Measurements from ENCODE around the gene GABRA4. TPM values are rescaled to one million over a fixed set of nuclear protein-coding genes. Genes with fewer than 3 reads are reported as not detected.

Gene GABRA4
- total RNA-seq, result under 1 TPM in 3 of 4 donors, not detected in 1; 0.14 to 0.36 (median 0.28) TPM
- under 1 TPM in 1 of 3 donors, not detected in 2; 0.09 TPM for polyA plus RNA-seq

DNA sequence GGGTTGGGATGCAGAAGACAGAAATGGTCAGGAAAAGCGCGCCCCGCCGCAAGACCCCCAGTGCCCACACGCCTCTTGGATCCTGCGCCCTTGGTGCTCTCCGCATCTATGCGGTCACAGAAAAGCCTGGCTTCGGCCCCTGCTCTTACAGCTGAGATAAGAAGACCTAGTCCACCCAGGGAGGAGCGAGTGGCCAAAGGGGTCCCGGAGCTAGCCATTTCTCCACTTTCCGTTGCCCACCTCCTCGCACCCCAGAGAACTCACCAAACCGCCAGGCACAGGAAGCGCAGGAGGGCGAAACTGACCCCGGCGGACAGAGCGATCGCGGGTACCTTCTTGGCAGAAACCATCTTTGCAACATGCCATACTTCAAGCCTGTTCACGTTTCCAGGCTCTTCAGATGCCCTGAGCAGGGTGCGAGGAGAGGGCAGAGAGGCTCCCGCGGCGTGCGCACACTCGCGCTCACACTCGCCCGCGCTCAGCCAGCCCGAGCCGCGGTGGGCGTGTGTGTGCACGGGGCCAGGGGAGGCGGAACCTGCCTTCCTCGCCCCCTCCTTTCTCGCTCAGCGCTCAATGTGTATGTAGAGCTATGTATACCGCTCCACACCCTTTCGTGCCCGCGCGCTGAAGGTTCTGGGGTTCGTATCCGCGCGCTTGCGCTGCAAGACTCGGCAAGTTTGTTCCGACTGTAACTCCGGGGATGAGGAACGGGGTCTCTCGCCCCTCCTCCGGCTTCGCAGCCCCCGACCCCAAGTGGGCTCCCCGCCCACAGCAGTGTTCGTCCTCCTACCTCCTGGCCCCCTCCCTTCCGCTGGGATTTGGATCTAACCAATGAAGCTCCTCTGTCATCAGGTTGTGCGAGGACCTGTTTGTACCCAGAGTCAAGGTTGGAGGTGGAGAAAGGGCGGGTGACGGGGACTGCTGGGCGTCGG, at the start of gene GABRA4:
TSS of gene GABRA4 (minus strand) at position 507 of the 932 bp plus-strand sequence. CDS start at position 350, 157 bp downstream.
- Histone ChIP-seq H3K9me3 (no peaks in the 10 kb centered on the region), H3K4me1 (peaks cover 0 to 12% (median 10%) of the 10 kb centered on the region in 4 donors), H3K27ac (no peak within 1 kb of the TSS), H3K36me3 (no peaks in the 10 kb centered on the region), H3K4me3 (peak within 1 kb of the TSS in 3 of 4 donors; percentile 12 to 30 (median 24)), H3K27me3 (peaks cover 0 to 31% (median 8%) of the 10 kb centered on the region in 3 donors)
- 4% methylated on average over 67 of the region's 67 CpGs for WGBS, 2 donors
- no peak for TF ChIP-seq POLR2AphosphoS5 (IDR thresholded peaks at IDR 0.05)
- DNase-seq, result no peak
- intact Hi-C loops (cut with DNase I), result no loop called here

DNA sequence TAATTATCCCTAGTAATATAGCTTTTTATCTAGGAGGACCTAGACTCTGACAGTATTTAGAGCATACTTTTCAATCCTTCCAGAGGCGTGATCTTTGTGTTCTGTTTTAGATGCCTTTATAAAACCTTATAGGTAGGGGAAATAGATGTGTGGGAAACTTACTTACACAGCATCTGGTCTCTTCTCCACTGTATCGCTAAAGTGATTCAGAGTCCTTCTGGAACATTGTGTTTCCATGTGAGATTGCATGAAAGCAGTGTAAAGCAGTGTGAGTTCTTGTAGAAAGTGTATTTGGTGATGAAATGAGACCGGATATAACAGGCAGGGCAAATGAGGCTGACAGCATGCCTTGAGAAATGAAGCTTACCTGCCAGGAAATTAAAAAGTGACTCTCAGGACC, 47.4 kb upstream of the GABRA4 start:
- intact Hi-C loops (cut with DNase I), result no loop called here
- Histone ChIP-seq H3K4me3 (no peak overlapping the region), H3K27me3 (no peaks in the 10 kb centered on the region), H3K9me3 (no peaks in the 10 kb centered on the region), H3K36me3 (no peaks in the 10 kb centered on the region), H3K4me1 (no peaks in the 10 kb centered on the region), H3K27ac (no peak overlapping the region)
- 92% methylated on average over 3 of the region's 3 CpGs for WGBS, 2 donors
- TF ChIP-seq EP300 (IDR thresholded peaks at IDR 0.05), result no peak
- no peak for TF ChIP-seq POLR2AphosphoS5 (IDR thresholded peaks at IDR 0.05)
- TF ChIP-seq, protein P1, sequence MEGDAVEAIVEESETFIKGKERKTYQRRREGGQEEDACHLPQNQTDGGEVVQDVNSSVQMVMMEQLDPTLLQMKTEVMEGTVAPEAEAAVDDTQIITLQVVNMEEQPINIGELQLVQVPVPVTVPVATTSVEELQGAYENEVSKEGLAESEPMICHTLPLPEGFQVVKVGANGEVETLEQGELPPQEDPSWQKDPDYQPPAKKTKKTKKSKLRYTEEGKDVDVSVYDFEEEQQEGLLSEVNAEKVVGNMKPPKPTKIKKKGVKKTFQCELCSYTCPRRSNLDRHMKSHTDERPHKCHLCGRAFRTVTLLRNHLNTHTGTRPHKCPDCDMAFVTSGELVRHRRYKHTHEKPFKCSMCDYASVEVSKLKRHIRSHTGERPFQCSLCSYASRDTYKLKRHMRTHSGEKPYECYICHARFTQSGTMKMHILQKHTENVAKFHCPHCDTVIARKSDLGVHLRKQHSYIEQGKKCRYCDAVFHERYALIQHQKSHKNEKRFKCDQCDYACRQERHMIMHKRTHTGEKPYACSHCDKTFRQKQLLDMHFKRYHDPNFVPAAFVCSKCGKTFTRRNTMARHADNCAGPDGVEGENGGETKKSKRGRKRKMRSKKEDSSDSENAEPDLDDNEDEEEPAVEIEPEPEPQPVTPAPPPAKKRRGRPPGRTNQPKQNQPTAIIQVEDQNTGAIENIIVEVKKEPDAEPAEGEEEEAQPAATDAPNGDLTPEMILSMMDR (IDR thresholded peaks at IDR 0.05), result no peak
- TF ChIP-seq POLR2A (IDR thresholded peaks at IDR 0.05), result no peak
- DNase-seq, result no peak

DNA sequence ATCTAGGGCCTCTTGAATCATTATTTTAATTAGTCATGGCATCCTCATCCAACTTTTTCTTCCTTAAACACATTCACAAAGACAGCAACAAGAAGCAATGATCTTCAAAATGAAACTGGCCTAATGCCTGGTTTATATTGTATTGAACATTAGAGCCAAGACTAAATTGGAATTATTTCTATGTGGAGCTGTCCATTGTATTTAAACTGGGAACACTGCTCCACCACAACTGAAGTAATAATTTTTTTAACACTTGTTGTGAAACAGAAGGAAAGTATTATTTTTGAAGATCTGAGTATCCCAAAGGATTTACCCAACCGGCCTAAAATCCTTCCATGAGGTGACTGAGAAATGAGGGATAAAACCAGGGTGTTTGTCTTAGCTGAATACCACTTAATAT, 44.9 kb upstream of the GABRA4 start:
- H3K36me3 ChIP-seq, result no peaks in the 10 kb centered on the region
- no peak for DNase-seq
- H3K27ac ChIP-seq, result no peak overlapping the region
- no peaks in the 10 kb centered on the region for H3K9me3 ChIP-seq
- no peak for TF ChIP-seq POLR2AphosphoS5 (IDR thresholded peaks at IDR 0.05)
- TF ChIP-seq, protein P1 (IDR thresholded peaks at IDR 0.05), result no peak
- no peak for TF ChIP-seq EP300 (IDR thresholded peaks at IDR 0.05)
- TF ChIP-seq POLR2A (IDR thresholded peaks at IDR 0.05), result no peak
- no peaks in the 10 kb centered on the region for H3K4me1 ChIP-seq
- intact Hi-C loops (cut with DNase I), result no loop called here
- no peak overlapping the region for H3K4me3 ChIP-seq
- 83 to 95% methylated on average over 1 of the region's 1 CpG for WGBS, 2 donors
- no peaks in the 10 kb centered on the region for H3K27me3 ChIP-seq

DNA sequence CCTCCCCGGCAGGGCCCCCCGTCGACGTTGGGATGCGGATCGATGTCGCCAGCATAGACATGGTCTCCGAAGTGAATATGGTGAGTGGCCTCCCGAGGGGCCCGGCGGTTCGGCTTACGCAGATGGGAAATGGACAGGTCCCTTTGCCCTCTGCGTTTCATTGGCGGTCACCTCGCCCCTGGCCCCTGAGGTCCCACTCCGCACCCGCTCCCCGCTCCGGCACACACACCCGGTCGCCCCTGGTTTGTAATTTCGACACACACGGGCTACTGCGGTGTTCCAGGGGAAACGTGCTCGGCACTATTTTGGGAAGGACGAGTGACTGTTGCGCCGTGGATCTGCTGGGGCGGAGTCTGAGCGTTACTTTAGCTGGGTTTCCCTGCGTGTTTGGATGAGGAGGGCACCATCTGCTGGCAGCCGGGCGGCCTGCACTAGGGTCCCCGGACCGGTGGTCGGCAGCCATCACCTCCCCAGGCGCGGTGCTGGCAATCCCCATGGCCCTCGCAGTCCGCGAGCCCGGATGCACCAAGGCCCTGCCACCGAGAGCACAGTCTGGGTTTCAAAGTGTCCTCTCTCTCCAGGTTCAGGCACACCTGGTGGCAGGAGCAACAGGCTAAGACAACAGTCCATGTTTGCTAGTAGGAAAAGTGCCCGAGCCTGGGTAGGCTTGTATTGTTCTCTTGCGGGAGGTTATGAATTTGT, 39.2 kb upstream of the GABRA4 start:
- WGBS, 2 donors, result 2 to 3% methylated on average over 47 of the region's 47 CpGs
- Histone ChIP-seq H3K4me3 (peak overlapping the region in 3 of 4 donors; percentile 26 to 44 (median 44)), H3K9me3 (no peaks in the 10 kb centered on the region), H3K27ac (no peak overlapping the region), H3K36me3 (no peaks in the 10 kb centered on the region), H3K27me3 (peaks cover 10 to 29% (median 11%) of the 10 kb centered on the region in 3 donors), H3K4me1 (peaks cover 0 to 18% (median 13%) of the 10 kb centered on the region in 4 donors)
- TF ChIP-seq, protein P1 (IDR thresholded peaks at IDR 0.05), result peak in 2 of 4 experiments; percentile 12 to 29
- TF ChIP-seq POLR2A (IDR thresholded peaks at IDR 0.05), result no peak
- intact Hi-C loops (cut with DNase I), result no loop called here
- DNase-seq, result peak; percentile 62
